ENCODE data around the gene HADHA. TPM values are rescaled to one million over a fixed set of nuclear protein-coding genes. Genes with fewer than 3 reads are reported as not detected.

The HADHA gene
- total RNA-seq, 6 experiments from 2014 or later = 115 to 246 (median 160) TPM

DNA sequence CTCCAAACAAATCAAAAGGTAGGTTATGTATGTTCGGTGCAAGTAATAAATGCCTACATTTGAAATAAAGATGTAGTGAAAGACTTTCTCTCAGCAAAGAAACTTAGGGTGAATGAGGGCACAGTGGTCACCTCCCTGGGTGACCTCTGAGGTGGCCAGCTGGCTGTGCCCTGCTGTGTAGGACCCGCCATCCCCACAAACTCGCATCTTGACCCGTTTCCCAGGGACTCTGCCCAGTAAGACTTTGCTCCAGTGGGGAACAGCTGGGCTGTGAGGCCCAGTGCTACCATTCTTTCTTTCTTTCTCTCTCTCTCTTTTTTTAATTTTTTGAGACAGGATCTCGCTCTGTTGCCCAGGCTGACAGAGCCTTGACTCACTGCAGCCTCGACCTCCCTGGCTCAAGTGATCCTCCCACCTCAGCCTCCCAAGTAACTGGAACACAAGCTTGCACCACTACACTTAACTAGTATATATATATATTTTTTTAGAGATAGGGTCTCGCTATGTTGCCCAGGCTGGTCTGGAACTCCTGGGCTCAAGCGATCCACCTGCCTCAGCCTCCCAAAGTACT, 79.7 kb downstream of the HADHA start:
- intact Hi-C loops (cut with DNase I) = no loop called here
- Histone ChIP-seq H3K4me1 (peaks cover 0 to 8% (median 0%) of the 10 kb centered on the region in 4 donors), H3K36me3 (no peaks in the 10 kb centered on the region), H3K27me3 (no peaks in the 10 kb centered on the region), H3K9me3 (no peaks in the 10 kb centered on the region), H3K4me3 (no peak overlapping the region), H3K27ac (no peak overlapping the region)
- no peak for TF ChIP-seq POLR2A (IDR thresholded peaks at IDR 0.05)
- TF ChIP-seq, protein P1, sequence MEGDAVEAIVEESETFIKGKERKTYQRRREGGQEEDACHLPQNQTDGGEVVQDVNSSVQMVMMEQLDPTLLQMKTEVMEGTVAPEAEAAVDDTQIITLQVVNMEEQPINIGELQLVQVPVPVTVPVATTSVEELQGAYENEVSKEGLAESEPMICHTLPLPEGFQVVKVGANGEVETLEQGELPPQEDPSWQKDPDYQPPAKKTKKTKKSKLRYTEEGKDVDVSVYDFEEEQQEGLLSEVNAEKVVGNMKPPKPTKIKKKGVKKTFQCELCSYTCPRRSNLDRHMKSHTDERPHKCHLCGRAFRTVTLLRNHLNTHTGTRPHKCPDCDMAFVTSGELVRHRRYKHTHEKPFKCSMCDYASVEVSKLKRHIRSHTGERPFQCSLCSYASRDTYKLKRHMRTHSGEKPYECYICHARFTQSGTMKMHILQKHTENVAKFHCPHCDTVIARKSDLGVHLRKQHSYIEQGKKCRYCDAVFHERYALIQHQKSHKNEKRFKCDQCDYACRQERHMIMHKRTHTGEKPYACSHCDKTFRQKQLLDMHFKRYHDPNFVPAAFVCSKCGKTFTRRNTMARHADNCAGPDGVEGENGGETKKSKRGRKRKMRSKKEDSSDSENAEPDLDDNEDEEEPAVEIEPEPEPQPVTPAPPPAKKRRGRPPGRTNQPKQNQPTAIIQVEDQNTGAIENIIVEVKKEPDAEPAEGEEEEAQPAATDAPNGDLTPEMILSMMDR (IDR thresholded peaks at IDR 0.05) = no peak
- WGBS (ENCODE audit: insufficient coverage, low coverage, low lambda C conversion rate, missing lambda C conversion rate) = 79% methylated on average over 7 of the region's 8 CpGs
- ATAC-seq (peak in 1 of 4 donors; percentile 23), DNase-seq (peak in 1 of 3 donors; percentile 17)

GRCh38 chr2:26164231-26164630, 80.2 kb downstream of the HADHA start:
- Histone ChIP-seq H3K27me3 (no peaks in the 10 kb centered on the region), H3K4me1 (peaks cover 0 to 8% (median 0%) of the 10 kb centered on the region in 4 donors), H3K9me3 (no peaks in the 10 kb centered on the region), H3K4me3 (no peak overlapping the region), H3K27ac (no peak overlapping the region), H3K36me3 (no peaks in the 10 kb centered on the region)
- intact Hi-C loops (cut with DNase I) = no loop called here
- 0% methylated on average over 1 of the region's 1 CpG for WGBS (ENCODE audit: insufficient coverage, low coverage, low lambda C conversion rate, missing lambda C conversion rate)
- DNase-seq (peak in 1 of 3 donors; percentile 59), ATAC-seq (peak; percentile 68 to 88 (median 82))
- TF ChIP-seq POLR2A (IDR thresholded peaks at IDR 0.05) = no peak
- TF ChIP-seq, protein P1 (IDR thresholded peaks at IDR 0.05) = no peak

DNA sequence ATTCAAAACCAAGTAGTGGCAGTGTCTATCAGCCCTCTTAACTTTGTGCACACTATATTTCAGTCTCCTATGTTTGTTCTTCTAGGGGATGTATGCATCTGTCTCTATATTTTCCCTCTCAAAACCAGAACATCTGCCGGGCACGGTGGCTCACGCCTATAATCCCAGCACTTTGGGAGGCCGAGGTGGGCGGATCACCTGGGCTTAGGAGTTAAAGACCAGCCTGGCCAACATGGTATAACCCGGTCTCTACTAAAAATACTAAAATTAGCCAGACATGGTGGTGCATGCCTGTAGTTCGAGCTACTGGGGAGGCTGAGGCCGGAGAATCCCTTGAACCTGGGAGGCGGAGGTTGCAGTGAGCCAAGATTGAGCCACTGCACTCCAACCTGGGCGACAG, 81.5 kb downstream of the HADHA start:
- WGBS (ENCODE audit: insufficient coverage, low coverage, low lambda C conversion rate, missing lambda C conversion rate) = 99% methylated on average over 10 of the region's 10 CpGs
- no peak overlapping the region for H3K27ac ChIP-seq
- DNase-seq (peak in 1 of 3 donors; percentile 22), ATAC-seq (no peak)
- TF ChIP-seq, protein P1 (IDR thresholded peaks at IDR 0.05) = no peak
- no peaks in the 10 kb centered on the region for H3K27me3 ChIP-seq
- H3K4me1 ChIP-seq = peaks cover 0 to 8% (median 0%) of the 10 kb centered on the region in 4 donors
- intact Hi-C loops (cut with DNase I) = no loop called here
- H3K9me3 ChIP-seq = no peaks in the 10 kb centered on the region
- H3K36me3 ChIP-seq = no peaks in the 10 kb centered on the region
- H3K4me3 ChIP-seq = no peak overlapping the region

DNA sequence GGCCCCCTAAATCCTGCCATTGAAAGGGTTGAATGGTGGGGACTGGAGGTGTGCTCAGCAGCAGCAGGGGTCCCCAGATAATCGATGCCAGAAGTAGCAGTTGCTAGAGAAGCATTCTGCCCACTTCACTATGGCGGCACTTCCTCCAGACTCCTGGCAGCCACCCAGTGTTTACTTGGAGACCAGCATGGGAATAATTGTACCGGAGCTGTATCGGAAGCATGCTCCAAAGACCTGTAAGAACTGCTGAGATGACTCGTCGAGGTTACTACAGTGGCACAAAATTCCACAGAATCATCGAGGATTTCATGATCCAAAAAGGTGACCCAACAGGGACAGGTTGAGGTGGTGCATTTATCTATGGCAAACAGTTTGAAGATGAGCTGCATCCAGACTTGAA, 82.5 kb downstream of the HADHA start:
- TF ChIP-seq, protein P1 (IDR thresholded peaks at IDR 0.05) = no peak
- TF ChIP-seq POLR2A (IDR thresholded peaks at IDR 0.05) = no peak
- H3K4me3 ChIP-seq = no peak overlapping the region
- intact Hi-C loops (cut with DNase I) = no loop called here
- DNase-seq (peak in 1 of 3 donors; percentile 34), ATAC-seq (no peak)
- WGBS (ENCODE audit: insufficient coverage, low coverage, low lambda C conversion rate, missing lambda C conversion rate) = 84% methylated on average over 7 of the region's 7 CpGs
- no peaks in the 10 kb centered on the region for H3K9me3 ChIP-seq
- H3K27me3 ChIP-seq = no peaks in the 10 kb centered on the region
- H3K27ac ChIP-seq = no peak overlapping the region
- H3K36me3 ChIP-seq = no peaks in the 10 kb centered on the region
- peaks cover 0 to 8% (median 0%) of the 10 kb centered on the region in 4 donors for H3K4me1 ChIP-seq
